ENCODE data around the gene ADD2.
"Not testable (repeated sequence)": the region's sequence is repeated elsewhere in the genome, so short reads cannot be mapped to it uniquely, and the experiment has no call there.

ADD2 gene

DNA sequence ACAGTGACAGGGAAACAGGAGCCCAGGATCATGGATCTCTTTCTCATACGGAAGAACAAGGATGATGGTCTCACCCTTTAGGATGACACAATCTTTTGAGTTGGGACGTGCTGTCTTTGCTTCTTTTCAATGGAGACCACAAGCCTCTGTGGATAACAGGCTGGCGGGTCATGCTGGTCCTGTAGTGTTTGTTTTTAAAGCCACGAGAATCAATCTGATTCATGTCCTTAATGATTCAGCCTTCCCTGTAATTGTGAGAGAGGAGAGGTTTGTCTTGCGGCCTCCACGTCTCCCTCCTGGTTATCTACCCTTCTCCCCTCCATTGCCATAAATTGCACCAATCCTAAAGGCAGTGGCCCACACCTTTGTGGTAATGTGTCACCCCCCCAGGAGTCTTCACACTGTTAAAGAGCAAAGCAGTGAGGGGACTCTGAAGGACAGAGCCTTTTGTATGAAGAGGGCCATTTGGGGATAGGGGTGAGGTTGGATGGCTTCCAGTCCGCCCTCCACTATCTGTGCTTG lies 126.7 kb downstream of the ADD2 start:
- Mint-ChIP-seq H3K36me3 (peaks cover 0 to 1% of the 10 kb centered on the region in 2 donors), H3K27ac (no peak overlapping the region), H3K9me3 (peaks cover 0 to 5% of the 10 kb centered on the region in 2 donors), H3K4me1 (no peaks in the 10 kb centered on the region), H3K4me3 (no peak overlapping the region), H3K27me3 (peaks cover 26 to 41% of the 10 kb centered on the region in 2 donors)
- no peak for DNase-seq
- no peak for ATAC-seq (replicated peaks)

DNA sequence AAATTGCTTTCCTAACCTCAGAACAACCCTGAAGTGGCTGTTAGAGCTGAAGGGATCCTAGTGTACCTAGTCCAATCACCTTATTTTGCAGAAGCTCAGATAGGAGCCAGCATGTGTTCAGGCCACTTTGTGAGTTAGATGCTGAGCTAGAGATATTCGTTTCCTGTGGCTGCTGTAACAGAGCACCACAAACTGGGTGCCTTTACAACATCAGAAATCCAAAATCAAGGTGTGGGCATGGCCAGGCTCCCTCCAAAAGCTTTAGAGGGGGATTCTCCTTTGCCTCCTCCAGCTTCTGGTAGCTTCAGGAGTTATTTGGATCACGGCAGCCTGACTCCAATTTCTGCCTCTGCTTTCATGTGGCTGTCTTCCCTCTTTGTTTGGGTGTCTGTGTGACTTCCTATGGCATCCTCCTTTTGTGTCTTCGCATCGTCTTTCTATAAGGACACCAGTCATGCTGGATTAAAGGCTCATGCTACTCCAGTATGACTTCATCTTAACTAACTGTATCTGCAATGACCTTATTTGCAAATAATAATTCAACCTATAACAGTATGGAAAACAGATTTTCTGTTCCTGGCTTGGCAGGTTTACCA lies 128.1 kb downstream of the ADD2 start:
- peaks cover 30 to 40% of the 10 kb centered on the region in 2 donors for H3K27me3 Mint-ChIP-seq
- peaks cover 0 to 1% of the 10 kb centered on the region in 2 donors for H3K36me3 Mint-ChIP-seq
- no peak for DNase-seq
- no peak for ATAC-seq (replicated peaks)
- no peaks in the 10 kb centered on the region for H3K4me1 Mint-ChIP-seq
- no peak overlapping the region for H3K4me3 Mint-ChIP-seq
- H3K27ac Mint-ChIP-seq, result no peak overlapping the region
- H3K9me3 Mint-ChIP-seq, result peaks cover 0 to 5% of the 10 kb centered on the region in 2 donors

DNA sequence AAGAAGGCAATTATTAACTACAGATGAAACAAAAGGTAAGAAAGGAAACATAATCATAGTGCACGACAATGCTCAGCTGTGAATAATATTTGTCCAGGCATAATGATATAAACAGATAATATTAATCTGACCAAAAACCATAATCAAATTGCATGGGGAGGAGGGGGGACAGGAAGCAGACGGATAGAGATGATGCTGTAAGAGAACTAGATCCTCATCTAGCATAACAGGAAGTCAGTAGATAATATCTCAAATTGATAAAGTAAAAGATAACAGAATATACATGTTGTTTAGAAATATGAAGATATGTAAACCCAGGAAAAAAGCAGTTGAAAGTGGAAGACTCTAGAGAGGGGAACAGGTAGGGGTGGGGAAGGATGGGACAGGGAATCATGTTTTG lies 129.4 kb downstream of the ADD2 start:
- peaks cover 0 to 7% of the 10 kb centered on the region in 2 donors for H3K9me3 Mint-ChIP-seq
- H3K4me3 Mint-ChIP-seq, result no peak overlapping the region
- peaks cover 0 to 1% of the 10 kb centered on the region in 2 donors for H3K36me3 Mint-ChIP-seq
- H3K27me3 Mint-ChIP-seq, result peaks cover 27 to 41% of the 10 kb centered on the region in 2 donors
- ATAC-seq (replicated peaks) (no peak), DNase-seq (no peak)
- no peak overlapping the region for H3K27ac Mint-ChIP-seq
- H3K4me1 Mint-ChIP-seq, result no peaks in the 10 kb centered on the region

DNA sequence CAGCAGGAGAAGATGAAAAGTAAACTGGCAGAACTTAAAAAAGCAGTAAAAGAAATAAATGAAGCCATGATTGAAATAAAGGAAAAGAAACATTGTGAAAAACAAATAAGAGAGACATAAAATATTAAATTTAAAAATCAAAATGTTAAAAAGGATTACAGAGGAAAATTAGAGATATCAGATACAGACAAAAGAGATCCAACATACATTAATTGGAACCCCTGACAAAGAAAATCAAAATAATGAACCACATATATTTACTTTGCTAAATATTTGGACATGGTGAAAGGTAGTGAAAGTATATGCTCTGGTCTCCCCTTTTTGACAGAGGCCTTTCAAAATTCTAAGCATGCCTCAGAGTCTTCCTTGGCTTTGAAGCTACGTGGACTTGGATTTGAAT lies 134.5 kb downstream of the ADD2 start:
- Mint-ChIP-seq H3K4me1 (no peaks in the 10 kb centered on the region), H3K27me3 (peaks cover 33 to 55% of the 10 kb centered on the region in 2 donors), H3K4me3 (no peak overlapping the region), H3K36me3 (peaks cover 2 to 3% of the 10 kb centered on the region in 2 donors), H3K9me3 (peaks cover 5 to 8% of the 10 kb centered on the region in 2 donors), H3K27ac (no peak overlapping the region)
- DNase-seq (no peak), ATAC-seq (replicated peaks) (no peak)

DNA sequence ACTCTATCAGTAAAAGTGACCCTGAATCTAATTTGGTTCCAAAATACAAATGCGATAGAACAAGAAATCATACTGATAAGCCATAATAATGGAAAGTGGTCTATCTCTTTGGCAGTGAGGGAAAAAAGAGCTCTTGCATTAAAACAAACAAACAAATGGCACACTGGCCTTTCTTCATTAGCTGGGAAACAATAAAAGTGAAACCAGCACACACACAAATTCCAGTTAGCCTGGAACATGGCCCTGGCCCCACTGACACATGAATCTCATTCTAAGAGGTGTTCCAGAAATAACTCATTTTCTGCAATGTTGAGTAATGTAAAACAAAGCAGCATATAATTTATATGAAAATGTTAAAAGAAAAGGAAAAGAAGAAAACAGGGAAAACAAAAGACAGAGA lies 135.0 kb downstream of the ADD2 start:
- Mint-ChIP-seq H3K27me3 (peaks cover 31 to 59% of the 10 kb centered on the region in 2 donors), H3K4me1 (no peaks in the 10 kb centered on the region), H3K27ac (no peak overlapping the region), H3K4me3 (no peak overlapping the region), H3K9me3 (peaks cover 5 to 7% of the 10 kb centered on the region in 2 donors), H3K36me3 (peaks cover 2 to 3% of the 10 kb centered on the region in 2 donors)
- ATAC-seq (replicated peaks) (no peak), DNase-seq (no peak)

DNA sequence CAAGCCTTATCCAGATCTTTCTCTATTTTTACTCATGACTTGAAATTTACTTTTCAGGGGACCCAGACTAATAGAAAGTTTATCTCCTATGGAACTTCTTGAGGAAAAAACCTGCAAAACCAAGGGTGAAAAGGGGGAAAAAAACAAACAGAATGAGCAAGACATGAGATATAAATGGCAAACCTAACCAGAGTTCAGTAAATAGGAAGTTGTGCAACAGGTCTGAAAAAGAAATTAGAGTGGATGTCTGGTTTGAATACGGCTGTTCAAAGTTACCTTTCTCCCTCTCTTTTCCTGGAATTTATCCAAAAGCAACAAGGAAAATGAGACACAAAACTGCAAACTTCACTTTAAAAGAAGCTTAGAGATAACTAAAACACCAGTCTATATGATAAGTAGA lies 135.6 kb downstream of the ADD2 start:
- DNase-seq (no peak), ATAC-seq (replicated peaks) (no peak)
- no peaks in the 10 kb centered on the region for H3K4me1 Mint-ChIP-seq
- peaks cover 5 to 7% of the 10 kb centered on the region in 2 donors for H3K9me3 Mint-ChIP-seq
- H3K27me3 Mint-ChIP-seq, result peaks cover 31 to 59% of the 10 kb centered on the region in 2 donors
- H3K27ac Mint-ChIP-seq, result no peak overlapping the region
- no peak overlapping the region for H3K4me3 Mint-ChIP-seq
- H3K36me3 Mint-ChIP-seq, result peaks cover 2 to 3% of the 10 kb centered on the region in 2 donors

DNA sequence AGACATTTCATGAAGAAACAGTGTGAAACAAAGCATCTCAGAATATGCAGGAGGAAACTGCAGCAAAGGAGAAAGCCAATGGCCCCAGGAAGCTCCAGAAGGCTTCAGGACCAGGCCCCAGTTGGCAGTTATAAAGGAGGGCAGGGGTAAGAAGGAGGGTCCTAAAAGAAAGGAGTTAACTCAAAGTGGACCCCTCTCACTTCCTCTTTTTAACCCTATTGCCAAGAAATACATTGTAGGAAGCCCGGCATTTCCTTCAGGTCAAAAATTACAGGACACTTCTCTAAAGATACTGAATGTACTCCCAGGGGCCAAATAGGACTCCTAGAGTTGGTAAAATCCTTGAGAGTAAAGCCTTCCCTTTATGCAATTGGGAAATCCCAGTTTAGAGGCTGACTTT lies 137.2 kb downstream of the ADD2 start:
- Mint-ChIP-seq H3K36me3 (peaks cover 2 to 3% of the 10 kb centered on the region in 2 donors), H3K27me3 (peaks cover 41 to 44% of the 10 kb centered on the region in 2 donors), H3K9me3 (peaks cover 5% of the 10 kb centered on the region in 2 donors), H3K27ac (no peak overlapping the region), H3K4me3 (no peak overlapping the region), H3K4me1 (no peaks in the 10 kb centered on the region)
- no peak for DNase-seq
- ATAC-seq (replicated peaks), result no peak

DNA sequence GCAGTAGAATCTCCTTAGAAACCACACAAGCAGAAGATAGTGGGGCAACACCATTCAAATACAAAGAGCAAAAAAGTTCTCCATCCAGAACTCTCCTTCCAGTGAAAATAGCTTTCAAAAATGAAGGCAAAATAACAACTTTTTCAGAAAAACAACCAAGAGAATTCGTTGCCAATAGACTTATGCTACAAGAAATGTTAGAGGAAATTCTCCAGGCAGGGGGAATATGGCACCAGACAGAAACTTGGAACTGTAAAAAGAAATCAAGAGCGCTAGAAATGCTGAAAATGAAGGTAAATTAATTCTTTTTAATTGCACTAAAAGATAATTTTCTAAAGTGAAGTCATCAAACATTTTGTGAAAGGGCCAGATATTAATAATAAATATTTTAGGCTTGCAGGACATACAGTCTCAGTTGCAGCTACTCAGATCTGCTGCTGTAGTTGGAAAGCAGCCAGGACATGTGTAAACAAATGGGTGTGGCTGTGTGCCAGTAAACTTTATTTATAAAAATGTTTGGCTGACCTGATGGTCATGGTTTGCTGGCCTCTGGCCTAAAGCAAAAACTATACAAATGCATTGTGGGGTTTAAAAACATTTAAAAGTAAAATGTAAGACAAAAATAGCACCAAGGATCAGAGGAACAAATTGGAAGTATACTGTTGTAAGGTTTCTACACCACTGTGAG lies 140.6 kb downstream of the ADD2 start:
- Mint-ChIP-seq H3K36me3 (no peaks in the 10 kb centered on the region), H3K9me3 (peaks cover 0 to 1% of the 10 kb centered on the region in 2 donors), H3K27ac (no peak overlapping the region), H3K4me1 (no peaks in the 10 kb centered on the region), H3K4me3 (no peak overlapping the region), H3K27me3 (peaks cover 31 to 34% of the 10 kb centered on the region in 2 donors)
- ATAC-seq (replicated peaks), result no peak
- DNase-seq, result no peak

DNA sequence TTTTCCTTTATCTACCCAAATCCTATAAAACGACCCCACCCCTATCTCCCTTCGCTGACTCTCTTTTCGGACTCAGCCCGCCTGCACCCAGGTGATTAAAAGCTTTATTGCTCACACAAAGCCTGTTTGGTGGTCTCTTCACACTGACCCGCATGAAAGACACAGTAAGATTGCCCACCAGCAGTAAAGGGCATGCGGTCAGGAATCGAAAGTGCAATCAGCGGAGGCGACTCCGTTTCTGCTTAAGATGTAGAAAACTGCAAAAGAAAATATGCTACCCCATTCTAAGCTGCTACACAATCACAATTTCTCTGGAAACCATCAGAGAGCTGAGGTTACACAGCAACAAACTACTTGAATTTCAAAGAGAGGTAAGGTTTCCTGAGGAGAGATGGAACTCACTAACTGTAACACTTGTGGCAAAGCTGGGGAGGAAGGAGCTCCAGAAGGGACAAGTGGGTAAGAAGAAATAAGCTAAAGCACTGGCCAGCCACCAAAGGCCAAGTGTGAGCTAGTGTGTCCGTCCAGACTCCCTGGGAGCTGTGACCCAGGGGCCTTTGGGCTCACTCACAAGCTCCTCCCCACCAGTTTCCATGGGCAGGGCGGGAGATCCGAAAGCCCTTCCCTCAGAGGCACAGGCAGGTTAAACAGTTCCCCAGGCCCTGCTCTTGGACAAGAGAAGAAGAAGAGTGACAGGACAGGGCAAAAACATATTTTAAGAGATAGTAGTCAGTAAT lies 141.6 kb downstream of the ADD2 start:
- Mint-ChIP-seq H3K27ac (no peak overlapping the region), H3K4me3 (no peak overlapping the region)

DNA sequence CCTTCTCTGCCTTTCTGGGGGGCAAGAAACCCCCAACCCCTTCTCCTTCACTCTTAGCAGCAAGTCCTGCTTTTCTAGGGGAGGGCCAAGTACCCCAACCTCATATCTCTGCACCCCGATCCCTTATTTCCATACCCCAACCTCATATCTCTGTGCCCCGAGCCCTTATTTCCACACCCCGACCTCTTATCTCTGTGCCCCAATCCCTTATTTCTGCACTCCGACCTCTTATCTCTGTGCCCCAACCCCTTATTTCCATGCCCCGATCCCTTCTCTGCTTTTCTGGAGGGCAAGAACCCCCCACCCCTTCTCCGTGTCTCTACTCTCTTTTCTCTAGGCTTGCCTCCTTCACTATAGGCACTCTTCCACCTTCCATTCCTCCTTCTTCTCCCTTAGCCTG lies 146.5 kb downstream of the ADD2 start:
- peaks cover 23 to 38% of the 10 kb centered on the region in 2 donors for H3K27me3 Mint-ChIP-seq
- not testable (repeated sequence) for H3K36me3 Mint-ChIP-seq; ATAC-seq (replicated peaks); H3K4me3 Mint-ChIP-seq; H3K9me3 Mint-ChIP-seq; H3K4me1 Mint-ChIP-seq; DNase-seq; H3K27ac Mint-ChIP-seq

More for the DNA sequence above, 141.6 kb downstream of the ADD2 start:
- Mint-ChIP-seq H3K4me1 (no peaks in the 10 kb centered on the region), H3K9me3 (peaks cover 0 to 1% of the 10 kb centered on the region in 2 donors), H3K36me3 (no peaks in the 10 kb centered on the region), H3K27me3 (peaks cover 36% of the 10 kb centered on the region in 2 donors)
- no peak for DNase-seq
- no peak for ATAC-seq (replicated peaks)

DNA sequence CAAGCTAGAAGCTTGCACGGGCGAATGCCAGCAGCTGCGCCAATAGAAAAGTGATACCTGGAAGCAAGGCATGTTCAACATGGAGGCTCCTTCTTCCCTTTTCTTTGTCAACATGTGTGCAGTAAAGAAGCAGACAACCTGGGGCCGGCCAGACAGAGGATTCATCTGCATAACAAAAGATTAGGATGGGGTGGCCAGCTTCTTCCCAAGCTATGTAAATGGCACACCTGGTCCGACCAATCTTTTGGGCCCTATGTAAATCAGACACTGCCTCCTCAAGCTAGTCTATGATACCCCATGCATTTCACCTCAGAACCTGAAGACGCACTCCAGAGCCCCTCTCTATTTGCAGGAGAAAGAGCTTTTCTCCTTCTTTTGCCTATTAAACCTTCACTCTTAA lies 148.0 kb downstream of the ADD2 start:
- DNase-seq, result no peak
- Mint-ChIP-seq H3K4me1 (peaks cover 0 to 3% of the 10 kb centered on the region in 2 donors), H3K9me3 (no peaks in the 10 kb centered on the region), H3K27ac (no peak overlapping the region), H3K4me3 (no peak overlapping the region), H3K27me3 (peaks cover 23 to 33% of the 10 kb centered on the region in 2 donors), H3K36me3 (no peaks in the 10 kb centered on the region)
- no peak for ATAC-seq (replicated peaks)

DNA sequence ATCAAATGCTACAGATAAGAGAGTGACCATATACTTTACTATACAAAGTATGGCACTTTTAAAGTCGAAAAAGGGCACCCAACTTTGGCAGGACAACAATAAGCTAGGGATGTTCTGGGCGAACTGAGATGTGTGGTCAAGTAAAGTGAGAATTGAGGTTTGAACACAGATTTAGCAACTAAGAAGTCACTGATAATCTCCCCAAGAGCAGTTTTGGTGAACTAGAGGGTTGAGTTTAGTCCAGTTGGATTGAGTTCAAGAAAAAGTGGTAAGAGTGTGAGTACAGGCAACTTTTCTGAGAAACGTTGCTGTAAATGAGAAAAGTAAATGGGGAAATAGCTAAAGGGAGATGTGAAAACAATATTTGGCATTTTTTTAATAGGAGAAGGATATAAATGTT lies 148.8 kb downstream of the ADD2 start:
- Mint-ChIP-seq H3K27me3 (peaks cover 23 to 33% of the 10 kb centered on the region in 2 donors), H3K27ac (no peak overlapping the region)
- no peak for ATAC-seq (replicated peaks)

DNA sequence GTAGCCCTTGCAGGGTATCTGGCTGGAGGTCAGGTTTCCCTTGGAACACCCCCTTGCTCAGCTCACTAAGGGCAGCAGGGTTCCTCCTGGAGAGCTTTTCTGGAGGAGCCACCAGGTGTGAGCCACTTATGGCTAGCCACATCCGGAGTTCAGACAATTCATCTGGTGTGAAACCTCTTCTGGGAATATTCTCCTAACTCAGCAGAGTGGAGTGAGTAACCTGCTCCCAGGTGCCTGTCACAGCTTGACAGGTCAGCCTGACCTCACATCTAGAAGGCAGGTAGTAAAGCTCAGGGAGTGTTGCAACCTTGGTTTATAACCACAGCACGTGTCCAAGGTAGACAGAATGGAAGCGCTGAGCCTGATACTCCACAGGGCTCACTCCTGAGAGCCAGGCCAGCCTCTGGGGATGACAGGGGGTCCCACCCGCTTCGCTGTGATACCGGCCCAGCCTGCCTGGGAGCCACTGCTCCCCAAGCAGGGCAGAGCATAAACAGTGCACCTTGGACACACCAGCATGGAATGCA lies 151.8 kb downstream of the ADD2 start:
- Mint-ChIP-seq H3K4me3 (no peak overlapping the region), H3K4me1 (peaks cover 0 to 3% of the 10 kb centered on the region in 2 donors), H3K27me3 (peaks cover 15 to 29% of the 10 kb centered on the region in 2 donors), H3K36me3 (no peaks in the 10 kb centered on the region), H3K27ac (no peak overlapping the region), H3K9me3 (no peaks in the 10 kb centered on the region)
- ATAC-seq (replicated peaks), result no peak
- DNase-seq, result no peak

More for the DNA sequence above, 148.8 kb downstream of the ADD2 start:
- H3K36me3 Mint-ChIP-seq, result no peaks in the 10 kb centered on the region
- no peak for DNase-seq
- H3K4me1 Mint-ChIP-seq, result peaks cover 0 to 3% of the 10 kb centered on the region in 2 donors
- no peaks in the 10 kb centered on the region for H3K9me3 Mint-ChIP-seq
- H3K4me3 Mint-ChIP-seq, result no peak overlapping the region

DNA sequence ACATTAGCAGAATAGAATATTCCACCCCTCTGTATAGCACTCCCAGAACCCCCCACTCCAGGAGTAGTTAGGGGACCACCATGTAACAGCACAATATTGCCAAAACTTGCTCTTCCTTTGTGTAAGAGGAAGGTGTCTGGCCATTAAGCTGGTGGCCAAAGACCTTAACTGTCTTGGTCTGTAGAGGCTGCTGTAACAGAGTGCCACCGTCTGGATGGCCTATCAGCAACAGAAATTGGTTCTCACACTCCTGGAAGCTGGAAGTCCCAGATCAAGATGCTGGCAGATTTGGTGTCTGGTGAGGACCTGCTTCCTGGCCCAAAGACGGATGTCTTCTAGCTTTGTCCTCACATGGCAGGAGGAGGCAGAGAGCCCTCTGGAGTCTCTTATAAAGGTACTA lies 152.8 kb downstream of the ADD2 start:
- no peak for DNase-seq
- peaks cover 0 to 3% of the 10 kb centered on the region in 2 donors for H3K4me1 Mint-ChIP-seq

More for the DNA sequence above, 152.8 kb downstream of the ADD2 start:
- Mint-ChIP-seq H3K4me3 (no peak overlapping the region), H3K27me3 (peaks cover 15 to 27% of the 10 kb centered on the region in 2 donors), H3K27ac (no peak overlapping the region), H3K36me3 (no peaks in the 10 kb centered on the region), H3K9me3 (no peaks in the 10 kb centered on the region)
- ATAC-seq (replicated peaks), result no peak
